ENCODE results near the gene PRKRA. TPM values are rescaled to one million over a fixed set of nuclear protein-coding genes. Genes with fewer than 3 reads are reported as not detected.

Gene PRKRA
- total RNA-seq, 2 donors from 2014 or later = 21.5 to 35.9 TPM

- DNase-seq (peak in 2 of 4 donors; percentile 80 to 86), ATAC-seq (no peak)
- Histone ChIP-seq H3K4me3 (peak overlapping the region; percentile 55 to 65), H3K9me3 (no peaks in the 10 kb centered on the region), H3K27ac (peak overlapping the region; percentile 90 to 100 (median 96)), H3K4me1 (peaks cover 25% of the 10 kb centered on the region), H3K36me3 (replicated peaks in 1 of 2; ENCODE audit: insufficient read depth in 1 of 2, low read depth in 2 of 2) (peaks cover 3 to 7% of the 10 kb centered on the region in 2 donors), H3K27me3 (no peaks in the 10 kb centered on the region)
- TF ChIP-seq CTCF (IDR thresholded peaks at IDR 0.05) (no peak), POLR2A (IDR thresholded peaks at IDR 0.05) (no peak)
- intact Hi-C loops (cut with DNase I) = no loop called here
- WGBS, 2 donors = 0% methylated on average over 4 to 25 of the region's 25 CpGs
Observed at GRCh38 chr2:178450524-178450773, 526 bp downstream of the PRKRA start.

DNA sequence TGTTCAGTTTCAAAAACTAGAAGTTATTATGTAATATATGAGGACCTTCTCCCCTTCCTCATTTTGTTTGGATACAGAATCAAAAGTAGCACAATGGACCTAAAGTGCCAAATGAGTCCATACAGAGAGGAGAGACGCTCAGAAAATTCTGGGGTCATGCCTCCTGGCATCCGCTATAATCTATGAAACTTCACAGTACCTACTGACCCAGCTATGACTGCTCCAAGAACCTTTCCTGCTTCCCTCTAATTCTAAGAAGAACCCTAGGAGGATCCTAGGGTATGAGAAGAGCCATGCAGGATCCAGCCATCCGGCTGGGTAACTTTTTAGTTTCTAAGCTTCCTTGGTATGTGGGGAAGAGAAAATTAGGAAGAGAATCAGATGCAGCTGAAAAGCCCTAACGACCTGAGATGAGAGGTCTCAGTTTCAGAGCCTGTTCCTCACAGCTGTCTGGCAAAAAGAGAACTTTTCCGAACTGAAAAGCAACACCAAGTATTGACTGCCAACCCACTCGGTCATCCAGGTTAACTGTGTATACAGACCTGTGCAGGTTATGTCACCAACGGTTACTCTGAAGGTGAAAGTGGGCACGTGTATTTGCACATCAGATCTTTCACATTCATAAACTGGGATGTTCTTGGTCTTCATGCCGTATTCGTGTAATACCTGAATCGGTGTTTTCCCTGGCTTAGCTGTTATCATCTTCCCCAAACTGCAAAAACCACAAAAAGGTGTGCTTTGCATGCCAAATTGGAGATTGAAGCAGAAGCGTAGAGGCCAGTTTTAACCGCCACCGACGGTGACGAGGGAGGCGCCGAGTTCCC lies 1.1 kb downstream of the PRKRA start:
- Histone ChIP-seq H3K9me3 (no peaks in the 10 kb centered on the region), H3K4me1 (peaks cover 25% of the 10 kb centered on the region), H3K4me3 (peak overlapping the region; percentile 55 to 65), H3K36me3 (replicated peaks in 1 of 2; ENCODE audit: insufficient read depth in 1 of 2, low read depth in 2 of 2) (peaks cover 3 to 7% of the 10 kb centered on the region in 2 donors), H3K27me3 (no peaks in the 10 kb centered on the region), H3K27ac (peak overlapping the region; percentile 90 to 100 (median 96))
- WGBS, 2 donors = 3 to 4% methylated on average over 18 of the region's 18 CpGs
- peak; percentile 22 to 67 (median 46) for DNase-seq
- intact Hi-C loops (cut with DNase I) = no loop called here
- peak; percentile 9 for ATAC-seq
- TF ChIP-seq CTCF (IDR thresholded peaks at IDR 0.05) (no peak), POLR2A (IDR thresholded peaks at IDR 0.05) (no peak)

DNA sequence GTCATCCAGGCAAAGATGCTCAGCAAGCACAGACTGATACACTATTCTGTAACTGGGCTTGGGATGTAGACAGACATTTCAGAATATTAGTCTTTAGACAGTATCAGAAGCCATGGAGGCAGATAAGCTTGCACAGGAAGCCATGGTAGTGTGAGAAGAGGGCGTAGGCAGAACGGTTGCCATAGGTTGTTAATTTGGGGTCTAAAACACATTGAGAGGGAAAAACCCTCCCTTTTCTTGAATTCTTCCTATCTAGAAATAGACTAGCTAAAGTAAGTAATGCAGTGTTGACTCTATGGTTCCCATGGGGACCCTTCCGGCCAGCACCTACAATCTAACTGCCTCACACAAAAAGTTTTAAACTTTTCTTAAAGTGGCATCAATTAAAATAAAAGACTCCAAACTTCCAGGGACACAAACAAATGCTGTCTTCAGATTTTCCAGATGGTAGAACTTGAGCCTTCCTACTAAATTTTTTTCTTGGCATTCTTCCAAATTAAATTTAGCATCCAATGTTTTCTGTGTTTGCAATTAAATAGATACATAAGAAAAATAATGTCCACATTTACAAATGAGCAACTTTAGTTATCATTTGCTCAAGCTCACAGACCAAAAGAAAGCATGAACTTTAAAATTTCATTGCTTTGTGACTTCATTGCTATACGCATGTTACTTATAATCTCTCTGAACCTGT lies 1.9 kb downstream of the PRKRA start:
- Histone ChIP-seq H3K27me3 (no peaks in the 10 kb centered on the region), H3K36me3 (replicated peaks in 1 of 2; ENCODE audit: insufficient read depth in 1 of 2, low read depth in 2 of 2) (peaks cover 3 to 7% of the 10 kb centered on the region in 2 donors), H3K9me3 (no peaks in the 10 kb centered on the region), H3K4me3 (no peak overlapping the region), H3K27ac (peak overlapping the region in 3 of 4 donors; percentile 94 to 100 (median 98)), H3K4me1 (peaks cover 25% of the 10 kb centered on the region)
- intact Hi-C loops (cut with DNase I) = no loop called here
- WGBS, 2 donors = 62 to 77% methylated on average over 4 of the region's 4 CpGs
- DNase-seq = no peak
- TF ChIP-seq POLR2A (IDR thresholded peaks at IDR 0.05) = no peak
- TF ChIP-seq CTCF (IDR thresholded peaks at IDR 0.05) = no peak
- ATAC-seq = no peak

- no peak overlapping the region for H3K27ac ChIP-seq
- TF ChIP-seq POLR2A (IDR thresholded peaks at IDR 0.05) (no peak), CTCF (IDR thresholded peaks at IDR 0.05) (no peak)
- WGBS, 2 donors = 83 to 88% methylated on average over 2 of the region's 2 CpGs
- ATAC-seq (no peak), DNase-seq (no peak)
- peaks cover 2 to 15% of the 10 kb centered on the region in 2 donors for H3K36me3 ChIP-seq (replicated peaks in 1 of 2; ENCODE audit: insufficient read depth in 1 of 2, low read depth in 2 of 2)
- no peaks in the 10 kb centered on the region for H3K27me3 ChIP-seq
- no peak overlapping the region for H3K4me3 ChIP-seq
- intact Hi-C loops (cut with DNase I) = no loop called here
- H3K4me1 ChIP-seq = no peaks in the 10 kb centered on the region
- H3K9me3 ChIP-seq = no peaks in the 10 kb centered on the region
Observed at GRCh38 chr2:178441426-178441825, 9.5 kb downstream of the PRKRA start.

Measured in body of pancreas (tissue), 4 donors.